ENCODE data around the gene PSTPIP2.
"Not testable (repeated sequence)": the region's sequence is repeated elsewhere in the genome, so short reads cannot be mapped to it uniquely, and the experiment has no call there.

Gene PSTPIP2, protein sequence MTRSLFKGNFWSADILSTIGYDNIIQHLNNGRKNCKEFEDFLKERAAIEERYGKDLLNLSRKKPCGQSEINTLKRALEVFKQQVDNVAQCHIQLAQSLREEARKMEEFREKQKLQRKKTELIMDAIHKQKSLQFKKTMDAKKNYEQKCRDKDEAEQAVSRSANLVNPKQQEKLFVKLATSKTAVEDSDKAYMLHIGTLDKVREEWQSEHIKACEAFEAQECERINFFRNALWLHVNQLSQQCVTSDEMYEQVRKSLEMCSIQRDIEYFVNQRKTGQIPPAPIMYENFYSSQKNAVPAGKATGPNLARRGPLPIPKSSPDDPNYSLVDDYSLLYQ

GRCh38 chr18:46071653-46072375 is at the start of gene PSTPIP2:
Gene PSTPIP2, minus strand, starts transcription at chr18:46072260. Its CDS starts 72 bp downstream, at chr18:46072188.
- peak; percentile 74 for DNase-seq

DNA sequence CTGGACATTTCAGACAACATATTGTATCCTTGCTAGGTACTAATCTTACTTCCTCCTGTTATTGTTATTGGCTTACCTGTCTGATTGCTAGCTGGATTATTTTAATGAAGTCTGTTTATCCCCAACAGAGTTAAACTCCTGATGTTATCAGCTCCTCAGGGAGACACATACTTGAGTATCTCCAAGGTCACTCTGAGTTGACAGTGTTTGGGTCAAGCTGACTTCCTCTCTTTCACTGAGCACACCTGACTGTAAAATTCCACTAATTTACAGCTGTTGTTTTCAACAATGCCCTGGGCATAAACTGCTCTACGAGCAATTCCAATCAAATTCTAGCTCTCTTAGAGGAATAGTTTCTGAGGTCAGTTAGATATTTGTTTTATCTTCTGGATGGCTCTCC is 41.7 kb upstream of the PSTPIP2 start:
- no peak for DNase-seq

DNA sequence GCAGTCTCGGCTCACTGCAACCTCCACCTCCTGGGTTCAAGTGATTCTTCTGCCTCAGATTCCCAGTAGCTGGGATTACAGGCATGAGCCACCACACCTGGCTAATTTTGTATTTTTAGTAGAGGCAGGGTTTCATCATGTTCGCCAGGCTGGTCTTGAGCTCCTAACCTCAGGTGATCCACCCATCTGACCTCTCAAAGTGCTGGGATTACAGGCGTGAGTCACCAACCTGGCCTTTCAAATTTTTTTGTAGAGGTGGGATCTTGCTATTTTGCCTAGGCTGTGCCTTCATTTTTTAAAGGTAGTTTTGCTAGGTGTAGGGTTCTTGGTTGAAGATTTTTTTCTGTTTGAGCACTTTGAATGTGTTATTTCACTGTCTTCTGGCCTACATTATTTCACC is 38.3 kb upstream of the PSTPIP2 start:
- no peak for DNase-seq

DNA sequence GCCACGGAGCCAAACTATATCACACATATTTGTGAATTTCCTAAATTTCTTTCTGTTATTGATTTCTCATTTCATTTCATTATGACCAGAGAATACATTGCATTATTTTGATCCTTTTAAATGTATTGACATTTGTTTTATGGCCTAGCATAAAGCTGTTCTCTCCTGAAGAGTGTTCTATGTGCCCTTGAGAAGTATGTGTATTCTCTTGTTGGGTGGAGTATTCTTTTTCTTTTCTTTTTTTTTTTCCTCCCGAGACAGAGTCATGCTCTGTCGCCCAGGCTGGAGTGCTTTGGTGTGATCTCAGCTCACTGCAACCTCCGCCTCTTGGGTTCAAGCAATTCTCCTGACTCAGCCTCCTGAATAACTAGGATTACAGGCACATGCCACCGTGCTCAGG is 37.3 kb upstream of the PSTPIP2 start:
- DNase-seq, result no peak

- peak; percentile 86 for DNase-seq
Measured at GRCh38 chr18:46104128-46104911, 32.3 kb upstream of the PSTPIP2 start, which contains the start of gene HAUS1. Gene HAUS1, plus strand, starts transcription at chr18:46104385. Its CDS starts 27 bp downstream, at chr18:46104412.

DNA sequence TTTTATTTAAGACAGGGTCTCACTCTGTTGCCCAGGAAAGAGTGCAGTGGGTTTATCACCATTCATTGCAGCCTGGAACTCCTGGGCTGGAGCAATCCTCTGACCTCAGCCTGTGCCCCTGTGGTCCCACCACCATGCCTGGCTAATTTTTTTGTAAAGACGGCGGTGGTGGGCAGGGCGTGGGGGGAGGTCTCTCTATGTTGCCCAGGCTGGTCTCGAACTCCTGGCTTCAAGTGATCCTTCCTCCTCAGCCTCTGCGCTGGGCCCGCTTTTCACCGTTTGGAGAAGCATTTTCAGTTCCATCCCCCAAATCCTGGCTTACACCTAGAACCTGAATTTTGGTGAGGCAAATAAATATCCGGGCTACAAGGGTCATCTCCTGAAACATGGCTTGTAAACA is 27.4 kb upstream of the PSTPIP2 start:
- DNase-seq, result no peak

DNA sequence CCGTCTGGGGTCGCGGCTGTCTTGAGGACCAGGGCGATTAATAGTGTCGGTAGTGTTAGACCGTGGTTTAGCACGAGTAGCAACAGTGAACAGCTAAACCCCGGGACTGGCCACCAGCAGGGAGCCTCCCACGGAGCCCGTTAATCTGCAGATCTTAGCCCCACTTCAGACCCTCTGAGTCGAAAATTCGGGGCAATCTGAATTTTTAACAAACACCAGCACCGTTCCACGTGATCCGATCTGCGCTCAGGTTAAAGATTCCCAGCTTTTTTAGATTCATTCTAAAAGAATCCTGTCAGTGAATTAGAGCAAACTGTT is 26.5 kb upstream of the PSTPIP2 start:
- no peak for DNase-seq

- peak; percentile 85 for DNase-seq
Measured at GRCh38 chr18:46097801-46098615, 25.9 kb upstream of the PSTPIP2 start, which contains the start of gene ATP5F1A. Gene ATP5F1A, minus strand, starts transcription at chr18:46098296. Its CDS starts 65 bp downstream, at chr18:46098231.

- no peak for DNase-seq
Measured at GRCh38 chr18:46097431-46097800, 25.4 kb upstream of the PSTPIP2 start.

DNA sequence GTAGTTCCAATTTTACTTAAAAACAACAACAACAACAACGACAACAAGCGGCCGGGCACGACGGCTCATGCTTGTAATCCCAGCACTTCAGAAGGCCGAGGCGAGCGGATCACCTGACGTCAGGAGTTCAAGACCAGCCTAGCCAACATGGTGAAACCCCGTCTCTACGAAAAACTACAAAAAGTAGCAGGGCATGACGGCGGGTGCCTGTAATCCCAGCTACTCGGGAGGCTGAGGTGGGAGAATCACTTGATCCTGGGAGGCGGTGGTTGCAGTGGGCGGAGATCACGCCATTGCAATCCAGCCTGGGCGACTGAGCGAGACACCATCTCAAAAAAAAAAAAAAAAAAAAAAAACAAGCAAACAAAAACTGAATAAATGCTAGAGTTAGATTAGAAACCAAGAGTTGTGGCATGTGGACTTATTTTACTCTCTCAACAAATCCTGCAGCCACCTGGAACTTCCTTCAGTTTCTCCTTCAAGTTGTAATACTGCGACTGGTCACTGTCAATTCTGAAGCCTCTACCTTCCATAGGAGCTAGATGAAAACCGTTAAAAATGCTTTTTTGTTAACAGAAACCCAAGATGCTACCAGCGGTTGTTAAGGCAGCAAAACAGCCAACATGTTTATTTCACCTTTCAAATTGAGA is 24.7 kb upstream of the PSTPIP2 start:
- no peak for DNase-seq

GRCh38 chr18:46095532-46095931 is 23.5 kb upstream of the PSTPIP2 start:
- no peak for DNase-seq

GRCh38 chr18:46088501-46088900 is 16.4 kb upstream of the PSTPIP2 start:
- DNase-seq, result not testable (repeated sequence)

DNA sequence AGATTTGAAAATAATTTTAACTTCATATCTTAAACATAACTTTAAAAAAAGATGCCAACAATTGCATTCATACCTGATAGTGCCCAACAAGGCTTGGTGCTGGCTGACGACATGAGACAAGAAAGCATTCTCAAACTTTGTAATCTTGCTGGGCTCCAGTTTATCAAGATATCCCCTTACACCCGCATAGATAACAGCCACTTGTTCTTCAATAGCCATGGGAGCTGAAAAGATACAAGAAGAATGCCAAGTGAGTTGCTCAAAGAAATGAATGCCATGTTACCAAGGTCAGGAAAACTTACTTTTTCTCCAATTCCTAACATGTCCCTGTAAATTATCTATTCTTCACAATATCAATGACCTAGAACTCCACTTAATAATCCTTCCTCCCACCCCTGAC is 12.4 kb upstream of the PSTPIP2 start:
- DNase-seq, result no peak

GRCh38 chr18:46080156-46080555 is 8.1 kb upstream of the PSTPIP2 start:
- no peak for DNase-seq

DNA sequence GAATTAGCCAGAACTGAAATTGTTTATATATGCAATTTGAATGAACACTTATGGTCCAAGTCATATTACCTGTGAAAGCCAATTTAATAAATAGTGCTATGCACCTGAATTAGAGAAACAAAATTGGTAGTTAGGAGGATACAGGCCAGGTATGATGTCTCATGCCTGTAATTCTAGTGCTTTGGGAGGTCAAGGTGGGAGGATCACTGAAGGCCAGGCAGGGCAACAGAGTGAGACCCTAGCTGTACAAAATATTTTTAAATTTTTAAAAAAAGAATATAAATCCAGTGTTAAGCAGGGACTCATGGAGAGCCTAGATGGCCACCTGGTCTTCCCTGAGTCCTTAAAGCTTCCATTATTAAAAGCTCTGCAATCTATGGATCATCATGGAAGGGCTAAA is 7.3 kb upstream of the PSTPIP2 start:
- DNase-seq, result no peak

- DNase-seq, result no peak
Measured at GRCh38 chr18:46073474-46074331, 1.6 kb upstream of the PSTPIP2 start.

DNA sequence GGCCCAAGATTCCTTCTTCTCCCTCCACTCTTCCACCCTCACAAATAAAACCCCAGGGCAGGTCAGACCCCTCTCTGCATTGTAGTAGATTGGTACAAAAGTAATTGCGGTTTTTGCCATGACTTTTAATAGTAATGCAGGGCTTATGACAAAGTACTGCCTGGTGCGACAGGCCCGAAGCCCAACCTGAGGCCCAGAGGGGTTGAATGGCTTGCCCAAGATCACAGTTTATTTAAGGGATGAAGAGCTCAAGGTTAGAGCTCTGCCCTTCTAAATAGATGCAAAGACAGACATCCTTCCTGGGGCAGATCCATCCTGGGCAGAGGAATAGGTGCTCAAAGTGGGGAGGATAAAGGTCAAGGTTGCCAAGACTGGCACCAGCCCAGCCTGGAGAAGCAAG is 899 bp upstream of the PSTPIP2 start:
- no peak for DNase-seq

- DNase-seq, result no peak
Measured at GRCh38 chr18:46072376-46072867, 362 bp upstream of the PSTPIP2 start.

DNA sequence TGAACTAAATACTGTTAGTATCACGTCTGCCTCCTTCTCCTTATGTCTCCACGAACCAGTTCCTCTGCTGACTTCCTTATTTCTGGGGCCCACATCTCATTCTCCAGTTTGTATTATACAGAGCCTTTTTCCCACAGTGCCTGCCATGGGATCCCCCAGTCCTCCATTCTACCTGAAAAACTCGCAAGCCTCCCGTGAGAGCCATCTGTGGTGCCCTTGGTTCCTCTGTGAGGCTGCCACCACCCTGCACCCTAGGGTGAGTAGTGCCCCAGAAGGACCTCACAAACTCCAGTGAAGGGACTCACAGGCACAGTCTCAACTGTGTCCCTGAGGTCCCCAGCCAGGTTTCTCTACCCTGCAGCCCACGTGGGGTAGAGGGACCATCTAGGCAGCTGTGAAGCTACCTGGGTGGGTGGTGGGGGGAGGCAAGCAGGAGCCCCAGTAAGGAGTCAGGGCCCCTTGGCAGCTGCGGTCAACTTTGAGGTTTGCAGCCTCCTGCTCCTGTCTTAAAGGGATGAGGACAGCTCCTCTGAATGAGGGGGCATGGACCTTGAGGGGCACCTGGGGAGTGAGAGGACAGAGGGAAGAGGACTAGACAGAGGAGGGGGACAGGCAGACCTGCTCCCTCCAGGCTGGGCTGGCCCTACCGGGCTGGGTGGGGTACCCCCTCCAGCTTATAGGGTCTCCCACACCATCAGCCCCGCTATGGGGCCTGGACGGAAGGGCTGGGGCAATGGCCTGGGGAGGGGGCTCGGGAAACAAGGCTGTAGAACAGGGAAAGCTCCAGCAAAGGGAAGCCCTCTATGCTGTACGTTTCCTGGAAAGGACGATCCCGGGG is 1.0 kb downstream of the PSTPIP2 start:
- peak; percentile 39 for DNase-seq

DNA sequence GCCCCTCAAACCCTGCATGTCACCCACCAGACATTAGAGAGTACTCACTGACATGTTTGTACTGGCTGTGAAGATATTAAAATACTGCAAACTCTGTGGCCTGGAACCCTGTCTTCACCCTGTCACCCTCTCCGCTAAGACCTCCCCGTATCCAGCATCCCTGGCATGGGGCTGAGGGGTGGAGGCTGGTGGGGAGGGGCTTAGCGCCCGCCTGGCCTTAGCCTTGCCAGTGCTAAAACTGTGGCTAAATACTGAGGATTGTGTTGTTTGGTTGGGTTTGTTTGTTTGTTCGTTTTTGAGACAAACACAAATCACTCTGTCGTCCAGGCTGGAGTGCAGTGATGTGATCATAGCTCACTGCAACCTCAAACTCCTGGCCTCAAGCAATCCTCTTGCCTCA is 1.8 kb downstream of the PSTPIP2 start:
- no peak for DNase-seq
